Measurements from ENCODE around the gene ALDH1L1. TPM values are rescaled to one million over a fixed set of nuclear protein-coding genes. Genes with fewer than 3 reads are reported as not detected.
A peak's percentile ranks its signal among the peaks of the same experiment; 100 is the strongest.

The ALDH1L1 gene
- total RNA-seq, 1 donor from 2014 or later, result 1.6 TPM

GRCh38 chr3:126061301-126062032, 118.9 kb downstream of the ALDH1L1 start:
- no peak for FAIRE-seq
- DNase-seq (ENCODE audit: low spot score in 2 of 2), result no peak

GRCh38 chr3:126060613-126061145, 119.7 kb downstream of the ALDH1L1 start:
- no peak for DNase-seq (ENCODE audit: low spot score in 2 of 2)
- no peak for FAIRE-seq

GRCh38 chr3:126058666-126059065, 121.7 kb downstream of the ALDH1L1 start:
- DNase-seq (ENCODE audit: low spot score in 2 of 2) (no peak), FAIRE-seq (no peak)

- no peak for FAIRE-seq
- DNase-seq (ENCODE audit: low spot score in 2 of 2), result no peak
Observed at GRCh38 chr3:126057936-126058335, 122.5 kb downstream of the ALDH1L1 start.

GRCh38 chr3:126057501-126057819, 122.9 kb downstream of the ALDH1L1 start:
- DNase-seq (ENCODE audit: low spot score in 2 of 2) (no peak), FAIRE-seq (no peak)

- no peak for FAIRE-seq
- DNase-seq (ENCODE audit: low spot score in 2 of 2), result peak in 1 of 2 donors; percentile 49
Observed at GRCh38 chr3:126056681-126057500, 123.5 kb downstream of the ALDH1L1 start.

GRCh38 chr3:126056088-126056487, 124.3 kb downstream of the ALDH1L1 start:
- no peak for FAIRE-seq
- DNase-seq (ENCODE audit: low spot score in 2 of 2), result no peak

GRCh38 chr3:126054870-126055269, 125.5 kb downstream of the ALDH1L1 start:
- DNase-seq (ENCODE audit: low spot score in 2 of 2) (no peak), FAIRE-seq (no peak)

GRCh38 chr3:126053949-126054569, 126.3 kb downstream of the ALDH1L1 start:
- no peak for FAIRE-seq

More at GRCh38 chr3:126053949-126054569, 126.3 kb downstream of the ALDH1L1 start:
- DNase-seq (ENCODE audit: low spot score in 2 of 2), result no peak

Small RNA genes within 50 kb of the gene (small RNA-seq; reads per million reads assigned to genes)
- 0.13 reads per million for gene RNU1-30P

Other genes with a start within 250 kb of the ALDH1L1 start
- 2.0 TPM for gene ROPN1B, start 211.4 kb downstream of the ALDH1L1 start, total RNA-seq
- 53.4 TPM for gene SLC41A3, start 96.5 kb downstream of the ALDH1L1 start, total RNA-seq
- gene KLF15, start 176.8 kb upstream of the ALDH1L1 start, total RNA-seq, result 2.0 TPM
- 3.7 TPM for gene CFAP100, start 214.3 kb upstream of the ALDH1L1 start, total RNA-seq

All from frontal cortex (tissue), 4 donors.